ENCODE data around the gene DRC1. TPM values are rescaled to one million over a fixed set of nuclear protein-coding genes. Genes with fewer than 3 reads are reported as not detected.

The DRC1 gene
- total and polyA plus RNA-seq, 2 of the 13 experiments (the other 11 are each of a cell fraction or from before 2014, with no cell fraction given), result 0.07 TPM; not detected in 1

DNA sequence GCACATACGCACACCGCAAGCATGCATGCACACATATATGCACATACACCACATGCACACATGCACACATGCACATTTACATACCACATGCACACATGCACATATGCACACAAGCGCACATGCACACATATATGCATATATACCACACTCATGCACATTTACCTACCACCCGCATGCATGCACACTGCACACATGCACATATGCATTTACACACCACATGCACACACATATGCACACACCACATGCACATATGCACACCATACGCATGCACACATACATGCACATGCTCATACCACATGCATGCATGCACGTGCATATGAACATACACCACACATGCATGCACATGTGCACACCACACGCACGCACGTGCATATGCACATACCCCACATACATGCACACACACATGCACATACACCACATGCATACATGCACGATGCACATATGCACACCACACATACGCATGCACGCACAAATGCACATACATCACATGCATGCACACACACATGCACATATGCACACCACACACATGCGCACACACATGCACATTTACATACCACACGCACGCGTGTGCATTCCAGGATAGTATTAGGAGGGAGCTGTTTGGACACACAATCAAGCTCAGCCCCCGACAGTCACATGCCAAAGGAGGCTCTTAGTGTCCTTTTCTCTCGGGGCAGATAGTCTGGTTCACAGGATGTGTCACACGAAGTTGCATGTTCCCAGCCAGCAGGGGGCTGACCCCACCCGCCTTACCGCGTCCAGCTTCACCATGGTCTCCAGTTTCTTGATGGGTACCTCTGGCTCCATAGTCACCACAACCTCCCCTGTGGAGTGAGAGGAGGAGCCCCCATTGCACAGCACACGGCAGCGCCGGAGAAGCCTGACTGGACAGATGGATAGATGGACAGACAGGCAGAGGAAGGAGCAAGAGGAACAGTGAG, 70.3 kb downstream of the DRC1 start:
- no TSS peak for BruUV-seq (replicated peaks)
- CTCF ChIA-PET (ENCODE audit: low intra/inter-chr PET ratio, low total read pairs), result interaction anchor here (2.1 kb wide), 1 partner anchor 106 kb away, joined by 10 read pairs; no protein-coding TSS in a partner anchor
- POLR2A ChIA-PET, result no interaction called here
- TF ChIP-seq ZZZ3 (CRISPR knock-in tag; IDR thresholded peaks at IDR 0.05; ENCODE audit: borderline replicate concordance) (peak; percentile 39; the same call in 1 of the 2 replicates), ZNF503 (CRISPR knock-in tag; IDR thresholded peaks at IDR 0.05) (no peak), ZGPAT (CRISPR knock-in tag; IDR thresholded peaks at IDR 0.05) (no peak), ZNF44 (CRISPR knock-in tag; IDR thresholded peaks at IDR 0.05) (no peak), MLX (CRISPR knock-in tag; IDR thresholded peaks at IDR 0.05) (no peak), PPARG (CRISPR knock-in tag; conservative IDR thresholded peaks at IDR 0.05) (no peak), CAMTA2 (CRISPR knock-in tag; IDR thresholded peaks at IDR 0.05; ENCODE audit: borderline replicate concordance) (no peak), STAG1 (CRISPR knock-in tag; IDR thresholded peaks at IDR 0.05) (peak; percentile 59), ZNF776 (CRISPR knock-in tag; IDR thresholded peaks at IDR 0.05) (0 out of 2 replicates have a peak, but pooled peaks have one; percentile 29), YEATS2 (CRISPR knock-in tag; IDR thresholded peaks at IDR 0.05; ENCODE audit: borderline replicate concordance) (no peak)
- TF ChIP-seq, protein P1, sequence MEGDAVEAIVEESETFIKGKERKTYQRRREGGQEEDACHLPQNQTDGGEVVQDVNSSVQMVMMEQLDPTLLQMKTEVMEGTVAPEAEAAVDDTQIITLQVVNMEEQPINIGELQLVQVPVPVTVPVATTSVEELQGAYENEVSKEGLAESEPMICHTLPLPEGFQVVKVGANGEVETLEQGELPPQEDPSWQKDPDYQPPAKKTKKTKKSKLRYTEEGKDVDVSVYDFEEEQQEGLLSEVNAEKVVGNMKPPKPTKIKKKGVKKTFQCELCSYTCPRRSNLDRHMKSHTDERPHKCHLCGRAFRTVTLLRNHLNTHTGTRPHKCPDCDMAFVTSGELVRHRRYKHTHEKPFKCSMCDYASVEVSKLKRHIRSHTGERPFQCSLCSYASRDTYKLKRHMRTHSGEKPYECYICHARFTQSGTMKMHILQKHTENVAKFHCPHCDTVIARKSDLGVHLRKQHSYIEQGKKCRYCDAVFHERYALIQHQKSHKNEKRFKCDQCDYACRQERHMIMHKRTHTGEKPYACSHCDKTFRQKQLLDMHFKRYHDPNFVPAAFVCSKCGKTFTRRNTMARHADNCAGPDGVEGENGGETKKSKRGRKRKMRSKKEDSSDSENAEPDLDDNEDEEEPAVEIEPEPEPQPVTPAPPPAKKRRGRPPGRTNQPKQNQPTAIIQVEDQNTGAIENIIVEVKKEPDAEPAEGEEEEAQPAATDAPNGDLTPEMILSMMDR (CRISPR knock-in tag; IDR thresholded peaks at IDR 0.05), result peak; percentile 65
- TF ChIP-seq, protein P2, sequence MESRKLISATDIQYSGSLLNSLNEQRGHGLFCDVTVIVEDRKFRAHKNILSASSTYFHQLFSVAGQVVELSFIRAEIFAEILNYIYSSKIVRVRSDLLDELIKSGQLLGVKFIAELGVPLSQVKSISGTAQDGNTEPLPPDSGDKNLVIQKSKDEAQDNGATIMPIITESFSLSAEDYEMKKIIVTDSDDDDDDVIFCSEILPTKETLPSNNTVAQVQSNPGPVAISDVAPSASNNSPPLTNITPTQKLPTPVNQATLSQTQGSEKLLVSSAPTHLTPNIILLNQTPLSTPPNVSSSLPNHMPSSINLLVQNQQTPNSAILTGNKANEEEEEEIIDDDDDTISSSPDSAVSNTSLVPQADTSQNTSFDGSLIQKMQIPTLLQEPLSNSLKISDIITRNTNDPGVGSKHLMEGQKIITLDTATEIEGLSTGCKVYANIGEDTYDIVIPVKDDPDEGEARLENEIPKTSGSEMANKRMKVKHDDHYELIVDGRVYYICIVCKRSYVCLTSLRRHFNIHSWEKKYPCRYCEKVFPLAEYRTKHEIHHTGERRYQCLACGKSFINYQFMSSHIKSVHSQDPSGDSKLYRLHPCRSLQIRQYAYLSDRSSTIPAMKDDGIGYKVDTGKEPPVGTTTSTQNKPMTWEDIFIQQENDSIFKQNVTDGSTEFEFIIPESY (CRISPR knock-in tag; IDR thresholded peaks at IDR 0.05), result peak; percentile 21; the same call in 1 of the 2 replicates
- TF ChIP-seq, protein P3, sequence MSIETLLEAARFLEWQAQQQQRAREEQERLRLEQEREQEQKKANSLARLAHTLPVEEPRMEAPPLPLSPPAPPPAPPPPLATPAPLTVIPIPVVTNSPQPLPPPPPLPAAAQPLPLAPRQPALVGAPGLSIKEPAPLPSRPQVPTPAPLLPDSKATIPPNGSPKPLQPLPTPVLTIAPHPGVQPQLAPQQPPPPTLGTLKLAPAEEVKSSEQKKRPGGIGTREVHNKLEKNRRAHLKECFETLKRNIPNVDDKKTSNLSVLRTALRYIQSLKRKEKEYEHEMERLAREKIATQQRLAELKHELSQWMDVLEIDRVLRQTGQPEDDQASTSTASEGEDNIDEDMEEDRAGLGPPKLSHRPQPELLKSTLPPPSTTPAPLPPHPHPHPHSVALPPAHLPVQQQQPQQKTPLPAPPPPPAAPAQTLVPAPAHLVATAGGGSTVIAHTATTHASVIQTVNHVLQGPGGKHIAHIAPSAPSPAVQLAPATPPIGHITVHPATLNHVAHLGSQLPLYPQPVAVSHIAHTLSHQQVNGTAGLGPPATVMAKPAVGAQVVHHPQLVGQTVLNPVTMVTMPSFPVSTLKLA (IDR thresholded peaks at IDR 0.05), result peak; percentile 99

More for the DNA sequence above, 70.3 kb downstream of the DRC1 start:
- FAIRE-seq (peak; percentile 46), ATAC-seq (peak; percentile 48), DNase-seq (ENCODE audit: low spot score) (no peak)
- no peak overlapping the region for H3K4me3 ChIP-seq (replicated peaks in 1 of 3; ENCODE audit: insufficient read depth in 1 of 3, low read depth in 2 of 3, low read length in 3 of 3)
- intact Hi-C loops (cut with micrococcal nuclease; ENCODE audit: unreplicated experiment) (no loop called here), in situ Hi-C loops (cut with HindIII; ENCODE audit: extremely low pct_ligation_motif_present, low pct_unique_long_range_greater_than_20kb) (no loop called here)
- H3K79me2 ChIP-seq (ENCODE audit: insufficient read depth, low read length), result no peaks in the 10 kb centered on the region
- H3K27me3 ChIP-seq (ENCODE audit: control insufficient read depth in 1 of 2, insufficient read depth in 2 of 2, low read length in 2 of 2), result peaks cover 0 to 8% of the 10 kb centered on the region in 2 experiments; a peak in 2 of 5 replicates
- H3K9me3 ChIP-seq (ENCODE audit: low read length), result peaks cover 5% of the 10 kb centered on the region
- no peaks in the 10 kb centered on the region for H4K20me1 ChIP-seq (ENCODE audit: insufficient read depth, low read length)
- H3K27ac ChIP-seq (ENCODE audit: extremely low read length, insufficient read depth, low read length), result no peak overlapping the region
- H3K36me3 ChIP-seq (replicated peaks in 1 of 2; ENCODE audit: control insufficient read depth in 1 of 2, insufficient read depth in 2 of 2, low read length in 2 of 2), result no peaks in the 10 kb centered on the region
- no peak overlapping the region for H2AFZ ChIP-seq (ENCODE audit: low read length)
- H3K9ac ChIP-seq (ENCODE audit: insufficient read depth, low read depth, low read length), result no peak overlapping the region
- WGBS (ENCODE audit: low lambda C conversion rate), result 62% methylated on average over 24 of the region's 25 CpGs
- no peak overlapping the region for H3K4me2 ChIP-seq (ENCODE audit: low read depth, low read length)
- H3K4me1 ChIP-seq (ENCODE audit: insufficient read depth, low read length), result no peaks in the 10 kb centered on the region
